Articular chondrocyte of knee joint (primary cell): Measurements from ENCODE around the gene SRL. TPM values are rescaled to one million over a fixed set of nuclear protein-coding genes. Genes with fewer than 3 reads are reported as not detected.

Source experiments
- total RNA-seq: library from RNA; depleted of rRNA; stranded (reverse); fragments of >200 nt; gene quantifications from 2 replicates; pipeline ENCODE4 v1.2.3, GENCODE V29; 2012

Gene SRL
- total RNA-seq, result 0.32 and 0.39 TPM in 2 replicates

DNA sequence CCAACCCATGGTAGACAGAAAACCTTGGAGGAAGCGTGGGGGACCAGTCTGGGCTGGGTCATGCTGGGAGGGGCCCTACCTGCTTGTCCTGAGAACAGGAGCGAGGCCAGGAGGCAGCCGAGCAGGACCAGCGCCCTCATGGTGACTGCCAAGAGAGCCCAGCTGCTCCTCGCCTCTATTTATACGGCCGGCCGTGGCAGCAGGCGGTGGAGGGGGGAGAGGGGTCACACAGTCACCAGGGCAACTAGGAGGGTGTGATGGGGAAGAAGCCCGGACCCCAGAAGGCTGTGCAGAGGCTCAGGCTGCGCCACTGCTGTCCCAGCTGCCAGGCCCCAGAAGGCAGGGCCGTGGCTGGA is at the start of gene SRL:
Gene SRL (minus strand): TSS at position 153 of the 356 bp plus-strand sequence. CDS start 13 bp downstream, at position 140.

Other genes starting within 250 kb of the SRL start
- gene ADCY9, start 125.6 kb downstream of the SRL start, total RNA-seq, result 35.5 and 37.0 TPM in 2 replicates
- gene TFAP4, start 30.9 kb upstream of the SRL start, total RNA-seq, result 5.1 and 7.7 TPM in 2 replicates
- gene GLIS2, start 74.0 kb upstream of the SRL start, total RNA-seq, result 3.4 and 4.2 TPM in 2 replicates
- gene PAM16, start 109.2 kb upstream of the SRL start, total RNA-seq, result 15.9 and 16.8 TPM in 2 replicates
- gene VASN, start 129.8 kb upstream of the SRL start, total RNA-seq, result 130 and 192 TPM in 2 replicates
- 10.7 and 11.3 TPM in 2 replicates for gene CORO7, start 174.5 kb upstream of the SRL start, total RNA-seq
- gene DNAJA3, start 183.8 kb upstream of the SRL start, total RNA-seq, result 32.3 and 38.2 TPM in 2 replicates
- 47.7 and 49.8 TPM in 2 replicates for gene NMRAL1, start 232.5 kb upstream of the SRL start, total RNA-seq
- 29.3 and 34.8 TPM in 2 replicates for gene HMOX2, start 234.3 kb upstream of the SRL start, total RNA-seq